Activated CD8-positive, alpha-beta memory T cell treated with anti-CD3 and anti-CD28 coated beads for 48 hours (primary cell): ENCODE measurements around the gene SIRT5.
A peak's percentile ranks its signal among the peaks of the same experiment; 100 is the strongest.

Source experiments
- DNase-seq, 3 experiments: peaks; one replicate each; pipeline ENCODE4 v3.0.0-alpha.2; 2020; ENCODE audit warnings: low read depth in 2 of 3, low spot score in 2 of 3

The SIRT5 gene

DNA sequence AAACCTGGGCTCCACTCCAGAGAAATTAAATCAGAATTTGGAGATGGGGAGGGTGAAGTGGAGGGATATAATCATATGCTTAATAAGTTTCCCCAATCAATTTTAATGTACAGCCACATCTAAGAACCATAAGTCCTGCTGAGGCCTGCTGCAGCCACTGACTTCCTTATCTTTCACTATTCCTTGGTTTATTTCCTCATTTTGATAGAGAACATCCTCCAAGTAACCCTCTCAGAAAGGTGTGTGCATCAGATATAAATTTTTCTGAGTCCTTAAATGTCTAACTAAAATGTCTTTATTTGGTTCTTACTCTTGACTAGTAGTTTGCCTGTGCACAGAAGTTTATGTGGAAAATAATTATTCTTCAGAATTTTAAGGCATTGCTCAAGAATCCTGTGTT is 23.7 kb upstream of the SIRT5 start:
- no peak for DNase-seq

DNA sequence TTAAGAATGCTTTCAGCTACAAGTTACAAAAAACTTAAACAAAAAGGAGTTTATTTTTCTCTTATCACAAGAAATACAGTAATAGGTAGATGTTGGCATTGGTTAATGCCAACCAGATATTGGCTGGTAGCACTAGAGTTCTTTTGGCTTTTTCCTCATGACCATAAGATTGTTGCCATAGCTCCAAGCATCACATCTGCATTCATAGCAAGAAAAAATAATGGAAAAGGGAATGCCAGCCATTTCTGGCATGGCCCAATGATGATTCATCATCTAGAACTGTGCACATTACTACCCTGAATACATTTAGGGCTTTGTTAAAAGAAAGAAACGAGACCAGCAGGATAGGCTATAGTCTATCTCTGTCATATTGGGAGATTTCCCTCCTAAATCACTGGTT is 20.8 kb upstream of the SIRT5 start:
- DNase-seq: no peak

DNA sequence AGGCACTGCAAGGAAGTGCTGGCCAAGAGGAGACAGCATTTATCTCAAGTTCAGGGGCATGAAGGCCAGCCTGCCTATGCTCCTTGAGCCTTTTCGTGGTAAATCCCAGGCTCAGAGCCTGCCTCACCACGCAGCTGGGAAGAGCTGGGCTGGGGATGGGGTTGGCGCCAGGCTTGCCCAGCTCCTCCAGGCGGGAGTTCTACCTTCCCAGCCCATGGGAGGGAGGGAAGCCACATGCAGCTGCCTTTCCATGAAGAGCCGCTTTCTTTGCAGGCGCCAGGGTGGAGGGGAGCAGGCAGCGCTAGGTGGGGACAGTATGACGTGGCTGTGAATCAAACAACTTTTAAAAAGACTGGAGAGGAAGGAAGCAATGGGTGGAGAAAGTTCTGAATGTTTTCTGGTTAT is 19.5 kb upstream of the SIRT5 start:
- DNase-seq: no peak

DNA sequence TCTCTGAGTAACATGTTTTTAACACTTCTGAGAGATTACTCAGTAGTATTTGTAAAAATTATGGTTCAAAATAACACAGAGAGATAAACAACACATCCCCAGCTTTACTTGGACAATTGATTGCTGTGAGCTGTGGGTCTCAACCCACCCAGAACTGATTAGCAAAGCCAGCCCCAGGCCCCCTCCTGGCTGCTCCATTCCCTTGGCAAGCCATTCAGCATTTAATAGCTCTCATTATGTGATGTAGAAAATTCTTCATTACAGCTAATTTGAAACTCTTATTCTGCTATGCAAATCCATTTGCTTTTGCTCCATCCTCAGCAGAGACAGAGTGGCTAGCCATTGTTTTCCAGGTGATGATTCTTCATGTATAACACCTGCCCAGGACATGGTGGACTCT is 16.6 kb upstream of the SIRT5 start:
- DNase-seq: no peak

DNA sequence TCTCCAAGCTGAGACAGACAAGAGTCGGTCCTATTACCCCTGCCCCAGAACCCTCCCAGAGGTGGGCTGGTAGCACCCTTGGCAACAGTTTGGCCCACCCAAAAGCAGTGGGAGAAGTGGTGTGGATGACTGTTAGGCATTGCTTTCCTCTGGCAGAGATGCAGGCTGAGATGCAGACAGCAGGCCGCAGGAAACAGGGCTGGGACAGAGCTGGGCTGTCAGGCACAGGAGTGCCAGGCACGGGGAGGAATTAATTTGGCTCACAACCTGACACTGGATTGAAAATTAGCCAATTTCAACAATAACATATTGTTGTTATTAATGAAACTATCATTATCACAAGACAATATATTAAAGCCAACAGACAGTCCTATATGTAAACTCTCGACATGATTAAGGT is 15.7 kb upstream of the SIRT5 start:
- no peak for DNase-seq

DNA sequence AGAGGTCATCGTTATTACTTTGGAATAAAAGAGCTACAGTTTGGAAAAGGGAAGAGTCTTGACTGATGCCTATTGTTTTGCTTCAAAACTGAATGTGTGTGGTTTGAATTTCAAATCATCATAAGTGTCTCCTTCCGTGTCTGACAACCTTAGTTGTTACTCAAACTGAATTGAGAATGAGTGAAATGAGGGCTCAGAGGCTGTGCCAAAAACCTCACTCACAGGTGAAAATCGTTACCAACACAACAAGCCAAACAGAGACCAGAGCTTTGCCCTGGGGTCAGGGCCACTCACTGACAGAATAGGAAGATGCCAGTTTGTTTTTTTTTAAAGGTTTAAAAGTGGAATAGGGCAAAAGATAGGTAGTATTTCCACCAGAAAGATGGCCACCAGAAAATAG is 15.2 kb upstream of the SIRT5 start:
- no peak for DNase-seq

DNA sequence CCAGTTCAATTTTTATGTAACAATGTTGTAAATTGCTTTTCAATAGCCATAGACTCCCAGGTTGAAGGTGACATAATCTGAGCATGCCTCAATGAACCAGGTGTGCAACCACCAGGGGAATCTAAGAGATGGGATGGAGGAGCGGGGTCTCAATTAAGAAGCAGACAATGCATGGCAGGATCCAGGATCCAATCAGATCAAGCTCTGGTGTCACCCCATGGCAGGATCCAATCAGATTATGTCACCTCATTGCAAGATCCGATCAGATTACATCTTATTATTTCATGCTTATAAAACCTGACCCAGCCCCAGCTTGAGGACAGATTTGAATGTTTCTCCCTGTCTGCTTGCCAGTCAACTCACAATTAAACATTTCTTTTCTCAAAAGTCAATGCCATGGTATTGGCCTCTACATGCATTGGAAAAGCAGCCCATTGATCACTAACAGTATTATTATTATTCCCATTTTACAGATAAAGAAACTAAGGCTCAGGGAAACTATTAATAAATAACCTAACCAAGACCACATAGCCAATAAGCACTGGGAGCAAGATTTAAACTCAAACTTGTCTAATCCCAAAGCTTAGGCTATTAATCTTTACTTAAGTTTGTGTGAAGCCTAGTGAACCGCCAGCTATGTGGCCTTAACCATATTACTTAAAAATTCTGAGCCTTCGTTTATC is 14.3 kb upstream of the SIRT5 start:
- no peak for DNase-seq

DNA sequence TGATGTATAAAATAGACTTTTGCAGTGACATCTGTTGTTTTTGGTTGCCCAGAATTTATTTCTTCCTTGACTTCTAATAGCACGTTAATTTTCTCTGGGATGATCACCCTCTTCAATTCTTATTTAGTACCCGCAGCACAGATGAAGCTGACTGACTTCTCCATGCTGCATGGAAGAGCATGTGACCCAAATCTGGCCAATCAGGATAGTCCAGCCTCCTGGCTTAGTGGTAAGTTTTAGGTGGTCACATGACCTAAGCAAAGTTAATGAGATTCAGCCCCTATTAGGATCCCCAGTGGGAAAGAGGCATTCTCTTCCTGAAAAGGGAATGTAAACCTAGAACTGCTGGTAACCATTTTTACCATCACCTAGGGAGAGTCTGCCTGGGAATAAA is 13.8 kb upstream of the SIRT5 start:
- DNase-seq: no peak

DNA sequence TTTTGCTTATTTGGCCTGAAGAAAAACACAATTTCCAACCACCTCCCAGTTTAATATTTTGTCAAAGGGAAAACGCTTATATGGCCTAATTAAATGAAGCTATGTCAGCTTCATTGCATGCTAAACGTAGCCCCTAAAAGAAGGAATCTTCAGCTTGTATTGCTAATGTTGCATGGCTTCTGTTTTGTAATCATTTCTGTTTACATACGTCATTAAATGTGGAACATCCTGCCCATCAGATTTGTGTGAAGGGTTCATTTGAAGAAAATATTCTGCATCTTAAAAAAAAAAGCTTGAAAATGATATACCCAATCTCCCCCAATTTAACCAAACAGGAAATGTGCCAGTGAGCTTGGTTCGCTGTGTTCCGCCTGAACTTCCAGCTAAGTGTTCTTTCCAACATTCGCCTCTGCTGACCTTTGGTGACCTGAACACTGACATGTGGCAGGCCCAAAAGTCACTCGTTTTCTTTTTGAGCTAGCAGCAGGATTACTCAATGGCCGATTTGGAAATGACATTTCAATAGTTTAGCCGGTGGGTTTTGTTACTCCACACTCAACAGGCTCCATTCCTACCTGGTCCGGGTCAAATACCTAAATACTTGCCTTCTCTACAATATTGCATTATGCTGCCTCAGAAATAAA is 12.7 kb upstream of the SIRT5 start:
- no peak for DNase-seq

DNA sequence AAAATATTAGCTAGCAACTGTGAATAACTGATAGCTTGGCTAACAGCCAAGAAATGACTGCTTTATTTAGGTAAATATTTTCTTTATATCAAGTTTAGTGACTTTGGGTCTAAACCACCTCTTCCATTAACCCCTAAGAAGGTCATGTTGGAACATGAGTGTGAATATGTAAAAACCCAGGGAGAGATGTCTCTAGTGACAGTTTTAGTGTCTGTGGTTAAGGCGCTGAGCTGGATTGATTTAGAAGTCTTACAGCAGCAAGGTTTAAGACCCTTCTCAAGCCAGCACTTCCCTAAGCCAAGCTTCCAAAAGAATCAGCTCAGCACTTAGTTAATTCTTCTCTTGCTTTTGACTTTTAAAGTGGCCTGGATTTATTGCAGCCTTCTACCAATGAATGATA is 11.4 kb upstream of the SIRT5 start:
- DNase-seq: no peak

DNA sequence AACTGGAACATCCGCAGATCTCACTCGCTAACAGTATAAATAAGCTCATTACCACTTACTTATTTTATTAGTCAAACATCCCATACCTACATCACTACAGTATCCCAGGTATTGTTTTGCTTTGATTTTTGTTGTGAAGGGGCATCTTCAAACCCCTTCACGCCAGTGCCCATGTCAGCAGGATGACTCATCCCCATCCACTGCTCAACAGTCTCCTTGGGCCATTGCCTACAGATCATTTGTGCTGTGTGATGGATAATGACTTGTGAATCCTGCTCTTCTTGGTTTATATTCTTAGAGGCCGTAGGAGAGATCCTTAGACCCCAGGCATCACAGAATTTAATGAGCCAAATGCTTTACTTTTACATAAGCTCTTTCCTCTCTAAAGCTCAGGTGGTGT is 8.5 kb upstream of the SIRT5 start:
- no peak for DNase-seq

DNA sequence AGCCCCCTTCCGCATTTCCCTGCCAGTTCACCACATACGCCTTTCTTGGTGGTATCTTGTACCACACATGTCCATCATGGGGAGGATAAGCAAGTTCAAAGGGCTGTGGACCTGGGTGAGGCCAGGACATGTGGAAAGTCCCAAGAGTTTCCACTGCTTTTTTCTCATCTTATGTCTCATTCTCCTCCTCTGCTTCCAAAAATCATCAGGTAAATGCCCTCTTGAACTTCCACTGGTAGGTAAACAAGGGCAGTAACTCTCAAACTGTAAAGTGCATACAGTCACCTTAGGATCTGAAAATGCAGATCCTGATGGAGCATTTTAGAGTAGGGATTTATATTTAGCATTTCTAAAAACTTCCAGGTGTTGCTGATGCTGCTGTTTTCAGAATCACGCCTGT is 7.9 kb upstream of the SIRT5 start:
- DNase-seq: no peak

DNA sequence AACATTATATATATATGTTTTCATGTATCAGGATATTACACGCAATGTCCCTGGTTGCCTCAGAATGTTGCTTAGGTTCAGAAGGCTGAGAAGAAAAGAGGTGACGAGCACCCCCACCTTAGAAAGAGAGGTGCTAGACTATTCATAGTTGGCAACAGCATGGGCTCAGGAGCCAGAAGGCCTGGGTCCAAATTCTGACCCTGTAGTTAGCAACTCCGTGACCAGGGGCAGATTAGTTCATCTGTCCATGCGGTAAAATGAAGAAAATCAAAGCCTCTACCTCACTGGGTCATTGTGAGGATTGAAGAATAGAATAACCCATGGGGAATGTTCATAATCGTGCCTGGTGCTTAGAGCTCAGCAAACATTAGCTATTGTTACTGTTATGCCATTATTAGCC is 5.4 kb upstream of the SIRT5 start:
- DNase-seq: no peak

DNA sequence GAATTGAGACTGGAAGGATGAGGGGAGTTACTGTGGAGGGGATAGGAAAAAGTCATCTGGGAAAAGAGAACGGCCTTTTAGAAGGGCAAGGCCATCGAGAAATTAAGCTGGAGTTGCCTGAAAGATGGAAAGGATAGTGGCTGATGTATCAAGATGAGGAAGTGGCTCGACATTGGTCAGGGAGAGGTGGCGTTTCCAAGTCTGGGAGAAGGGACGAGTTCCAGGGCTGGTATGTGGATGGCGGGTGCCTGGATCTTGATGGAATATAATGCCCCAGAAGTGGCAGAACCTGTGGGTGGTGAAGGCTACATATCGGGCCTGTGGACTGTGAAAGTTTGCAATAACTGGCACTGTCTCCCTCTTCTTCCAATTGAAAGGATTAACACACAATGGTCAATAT is 2.2 kb upstream of the SIRT5 start:
- DNase-seq: no peak

DNA sequence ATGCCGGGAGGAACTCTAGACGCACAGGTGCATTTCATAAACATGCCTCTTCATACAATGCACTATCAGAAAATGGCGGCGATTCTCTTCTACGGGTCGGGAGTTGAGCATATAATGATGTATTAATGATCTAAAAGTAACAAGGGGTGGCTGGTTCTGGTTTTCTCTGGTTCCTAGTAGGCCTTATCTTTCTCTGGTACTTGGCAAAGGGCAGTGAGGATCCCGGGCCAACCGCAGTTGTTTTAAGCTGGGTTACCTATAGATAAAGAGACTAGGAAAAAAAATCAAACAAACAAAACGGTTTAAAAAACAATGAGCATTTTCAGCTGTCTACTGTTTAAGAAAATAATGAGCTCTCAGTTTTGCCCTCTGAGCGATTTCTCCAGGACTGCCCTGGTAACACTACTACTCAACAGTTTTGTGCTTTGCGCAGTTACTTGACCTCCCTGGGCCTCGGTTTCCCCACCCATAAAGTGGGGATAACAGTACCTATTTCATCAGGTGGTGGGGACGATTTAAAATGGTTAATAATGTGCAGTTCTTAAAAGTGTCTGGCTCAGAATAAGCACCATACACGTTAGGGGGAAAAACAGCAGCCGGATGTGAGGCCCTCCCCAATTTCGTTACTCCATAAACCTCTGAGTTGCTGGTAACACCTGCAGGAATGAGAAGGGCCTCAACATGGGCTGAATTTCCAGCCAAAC is 1.3 kb upstream of the SIRT5 start:
- no peak for DNase-seq

DNA sequence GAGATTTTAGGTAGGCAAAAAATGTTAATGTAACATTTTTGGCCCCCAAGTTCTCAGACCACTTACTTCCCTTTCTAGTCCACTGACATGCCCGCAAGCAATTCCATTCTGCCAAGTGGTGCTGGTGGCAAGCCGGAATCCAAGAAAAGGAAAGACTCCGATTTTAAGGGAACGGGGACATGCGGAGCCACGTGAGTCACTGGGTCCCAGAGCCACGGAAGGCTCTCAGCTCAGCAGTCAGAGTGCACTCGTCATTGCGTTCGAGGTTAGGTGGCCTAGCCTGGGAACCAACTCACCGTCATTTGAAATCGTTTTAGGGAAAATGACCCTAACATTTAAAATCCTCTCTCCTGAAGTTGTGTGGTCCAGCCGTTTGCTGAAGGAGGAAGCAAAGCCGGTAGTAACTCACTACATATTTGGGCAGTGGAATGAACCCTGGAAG is 711 bp upstream of the SIRT5 start:
- DNase-seq: peak in 1 of 3 experiments; percentile 2

DNA sequence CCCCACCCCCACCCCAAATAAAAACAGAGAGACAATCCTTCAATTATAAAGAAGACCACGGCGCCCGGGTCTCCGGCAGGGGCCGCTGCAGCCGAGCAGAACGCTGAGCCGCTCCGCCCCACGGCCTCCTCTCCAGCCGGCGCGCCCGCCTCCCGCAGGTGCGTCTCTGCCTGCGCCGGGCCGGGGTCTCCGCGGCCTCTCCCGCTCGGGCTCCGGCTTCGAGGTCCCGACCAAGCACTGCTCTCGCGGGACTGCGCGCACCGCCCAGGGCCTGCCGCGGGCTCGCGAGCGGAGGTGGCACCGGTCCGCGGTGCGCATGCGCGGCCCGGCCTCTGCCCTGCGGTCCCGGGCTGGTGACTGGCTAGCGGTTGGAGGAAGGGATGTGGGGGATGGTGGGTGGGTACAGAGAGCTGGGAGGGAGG is 241 bp upstream of the SIRT5 start:
- peak in 2 of 3 experiments; percentile 80 to 90 for DNase-seq

DNA sequence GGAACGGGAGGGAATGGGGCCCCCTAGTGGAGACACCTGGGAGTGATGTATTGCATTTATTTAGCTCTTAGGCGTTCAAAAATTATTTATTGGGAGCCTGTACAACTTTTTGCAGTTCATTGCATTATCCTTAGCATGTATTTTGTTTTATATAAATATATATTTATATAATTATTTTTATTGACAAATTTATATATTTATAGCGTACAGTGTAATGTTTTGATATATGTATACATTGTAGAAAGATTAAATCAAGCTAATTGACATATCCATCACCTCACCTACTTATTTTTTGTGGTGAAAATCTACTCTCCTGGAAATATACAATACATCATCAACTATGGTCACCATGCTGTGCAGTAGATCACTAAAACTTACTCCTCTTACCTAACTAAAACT is 975 bp downstream of the SIRT5 start:
- no peak for DNase-seq

DNA sequence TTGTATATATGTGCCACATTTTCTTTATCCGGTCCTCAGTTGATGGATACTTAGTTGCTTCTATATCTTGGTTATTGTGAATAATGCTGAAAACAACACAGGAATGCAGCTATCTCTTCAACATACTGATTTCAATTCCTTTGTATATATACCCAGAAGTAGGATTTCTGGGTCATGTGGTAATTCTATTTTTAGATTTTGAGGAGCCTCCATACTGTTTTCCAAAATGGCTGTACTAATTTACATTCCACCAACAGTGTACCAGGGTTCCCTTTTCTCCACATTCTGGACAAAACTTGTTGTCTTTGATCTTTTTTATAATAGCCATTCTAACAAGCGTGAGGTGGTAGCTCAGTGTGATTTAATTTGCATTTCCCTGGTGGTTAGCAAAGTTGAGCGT is 1.6 kb downstream of the SIRT5 start:
- DNase-seq: no peak

DNA sequence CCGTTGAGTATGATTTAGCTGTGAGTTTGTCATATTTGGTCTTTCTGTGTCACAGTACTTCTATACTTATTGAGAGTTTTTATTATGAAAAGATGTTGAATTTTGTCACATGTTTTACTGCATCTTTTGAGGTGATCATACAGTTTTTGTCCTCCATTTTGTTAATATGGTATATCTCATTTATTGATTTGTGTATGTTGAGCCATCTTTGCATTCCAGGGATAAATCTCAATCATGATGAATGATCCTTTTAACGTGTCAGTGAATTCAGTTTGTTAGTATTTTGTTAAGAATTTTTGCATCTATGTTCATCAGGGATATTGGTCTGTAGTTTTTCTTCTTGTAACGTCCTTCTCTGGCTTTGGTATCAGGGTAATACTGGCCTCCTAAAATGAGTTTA is 3.5 kb downstream of the SIRT5 start:
- DNase-seq: no peak

DNA sequence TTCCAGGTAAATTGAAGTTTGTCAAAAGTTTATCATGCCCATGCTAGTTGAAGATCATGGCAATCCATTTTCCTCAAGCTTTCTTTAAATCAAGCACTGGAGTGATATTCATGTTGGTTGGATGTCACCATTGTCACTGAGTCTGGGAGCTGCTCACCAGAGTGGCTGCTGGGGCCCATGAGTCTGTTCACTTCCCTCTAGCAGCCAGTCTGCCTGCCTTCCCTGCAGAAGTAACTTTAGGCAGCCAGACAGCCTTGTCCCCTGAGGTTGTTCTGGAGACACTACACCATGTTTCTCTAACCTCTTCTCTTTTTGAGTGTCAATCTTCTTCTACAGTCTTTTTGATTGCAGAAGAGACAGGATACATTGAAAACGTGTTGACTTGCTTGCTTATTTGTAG is 5.5 kb downstream of the SIRT5 start:
- DNase-seq: no peak

DNA sequence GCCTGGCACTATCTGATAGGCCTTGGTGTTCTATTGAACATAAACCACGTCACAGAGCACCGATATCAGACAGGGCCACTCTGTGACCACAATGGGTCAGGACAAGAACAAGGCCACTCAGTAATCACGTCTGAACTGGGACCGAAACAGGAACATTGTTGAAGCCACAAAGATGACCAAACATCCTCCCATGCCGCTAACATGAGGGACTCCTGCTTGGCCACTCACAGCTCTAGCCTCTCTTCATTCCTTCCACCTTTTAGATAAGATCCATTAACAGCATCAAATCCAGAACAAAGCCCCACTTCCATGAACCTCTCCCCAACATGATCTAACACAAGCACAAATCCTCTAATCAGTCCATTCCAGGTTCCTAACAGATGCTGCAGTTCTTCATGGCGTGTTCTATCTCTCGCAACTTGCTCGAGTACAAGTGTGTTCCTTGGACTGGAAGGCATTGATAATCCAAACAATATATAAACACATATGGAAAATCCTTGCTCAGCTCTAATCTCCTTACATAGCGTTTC is 7.4 kb downstream of the SIRT5 start:
- DNase-seq: no peak
